Ectodermal cell (in vitro differentiated cells): ENCODE data around the gene HSF4.

Experiments
- H3K27ac ChIP-seq: 2 replicates; pipeline ENCODE4 v1.7.0; 2013; ENCODE audit warnings: mild to moderate bottlenecking, low read depth, low read length; ENCODE audit not compliant: insufficient read depth, poor library complexity, severe bottlenecking
- H3K27me3 ChIP-seq: 2 replicates; pipeline ENCODE4 v1.7.0; 2013; ENCODE audit warnings: mild to moderate bottlenecking, low read length; ENCODE audit not compliant: insufficient read depth, control insufficient read depth, poor library complexity, severe bottlenecking
- H3K36me3 ChIP-seq: one replicate; pipeline ENCODE4 v1.7.0; 2013; ENCODE audit warnings: low read length; ENCODE audit not compliant: control insufficient read depth, insufficient read depth
- H3K4me1 ChIP-seq: one replicate; pipeline ENCODE4 v1.7.0; 2013; ENCODE audit warnings: low read length; ENCODE audit not compliant: control insufficient read depth, insufficient read depth
- H3K4me3 ChIP-seq: 2 replicates; pipeline ENCODE4 v1.7.0; 2013; ENCODE audit warnings: low read depth, low read length, control low read depth; ENCODE audit not compliant: insufficient read depth
- H3K9me3 ChIP-seq: 2 replicates; pipeline ENCODE4 v1.7.0; 2013; ENCODE audit warnings: mild to moderate bottlenecking, low read length, moderate library complexity; ENCODE audit not compliant: control insufficient read depth
- WGBS, 2 experiments: methylation state at CpG; one replicate each; pipeline ENCODE4 v1.1.7; 2013; ENCODE audit warnings: missing lambda C conversion rate in 2 of 2; 5-methylcytosine and 5-hydroxymethylcytosine counted together

Gene HSF4

GRCh38 chr16:67191995-67192681, 27.6 kb downstream of the HSF4 start, which contains the start of gene E2F4:
Gene E2F4, plus strand, starts transcription at chr16:67192155. Its CDS starts 73 bp downstream, at chr16:67192228.
- H3K36me3 ChIP-seq, result peaks cover 32% of the 10 kb centered on the region
- no peaks in the 10 kb centered on the region for H3K9me3 ChIP-seq
- no peak within 1 kb of the TSS for H3K27ac ChIP-seq
- peaks cover 9% of the 10 kb centered on the region for H3K4me1 ChIP-seq
- H3K27me3 ChIP-seq, result no peaks in the 10 kb centered on the region
- WGBS, 2 experiments, result 1% methylated on average over 54 of the region's 54 CpGs
- peak within 1 kb of the TSS; percentile 100 for H3K4me3 ChIP-seq

DNA sequence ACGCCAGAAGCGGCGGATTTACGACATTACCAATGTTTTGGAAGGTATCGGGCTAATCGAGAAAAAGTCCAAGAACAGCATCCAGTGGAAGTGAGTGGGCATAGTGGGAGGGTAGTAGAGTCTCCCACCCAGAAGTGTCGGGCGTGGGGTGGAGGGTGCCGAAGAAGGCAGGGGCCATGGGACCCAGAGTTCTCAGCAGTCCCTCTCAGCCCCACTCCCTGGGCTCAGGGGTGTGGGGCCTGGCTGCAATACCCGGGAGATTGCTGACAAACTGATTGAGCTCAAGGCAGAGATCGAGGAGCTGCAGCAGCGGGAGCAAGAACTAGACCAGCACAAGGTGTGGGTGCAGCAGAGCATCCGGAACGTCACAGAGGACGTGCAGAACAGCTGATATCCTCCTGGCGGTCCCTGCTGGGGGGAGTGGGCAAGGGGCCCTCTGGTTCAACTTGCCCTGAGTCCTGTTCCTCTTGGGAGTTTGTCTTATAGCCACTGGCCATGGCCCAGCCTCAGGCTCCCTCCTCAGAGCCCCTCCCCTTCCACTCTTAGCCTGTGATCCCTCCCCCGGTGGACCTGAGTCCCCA, 28.3 kb downstream of the HSF4 start:
- H3K9me3 ChIP-seq, result no peaks in the 10 kb centered on the region
- H3K27ac ChIP-seq, result no peak overlapping the region
- peaks cover 8% of the 10 kb centered on the region for H3K4me1 ChIP-seq
- H3K4me3 ChIP-seq, result peak overlapping the region; percentile 100
- H3K36me3 ChIP-seq, result peaks cover 36% of the 10 kb centered on the region
- 44 to 54% methylated on average over 17 of the region's 17 CpGs for WGBS, 2 experiments
- H3K27me3 ChIP-seq, result no peaks in the 10 kb centered on the region

- peaks cover 8% of the 10 kb centered on the region for H3K4me1 ChIP-seq
- H3K36me3 ChIP-seq, result peaks cover 36% of the 10 kb centered on the region
- H3K9me3 ChIP-seq, result no peaks in the 10 kb centered on the region
- H3K4me3 ChIP-seq, result no peak overlapping the region
- H3K27ac ChIP-seq, result no peak overlapping the region
- no peaks in the 10 kb centered on the region for H3K27me3 ChIP-seq
Observed at GRCh38 chr16:67193536-67193935, 29.0 kb downstream of the HSF4 start.

DNA sequence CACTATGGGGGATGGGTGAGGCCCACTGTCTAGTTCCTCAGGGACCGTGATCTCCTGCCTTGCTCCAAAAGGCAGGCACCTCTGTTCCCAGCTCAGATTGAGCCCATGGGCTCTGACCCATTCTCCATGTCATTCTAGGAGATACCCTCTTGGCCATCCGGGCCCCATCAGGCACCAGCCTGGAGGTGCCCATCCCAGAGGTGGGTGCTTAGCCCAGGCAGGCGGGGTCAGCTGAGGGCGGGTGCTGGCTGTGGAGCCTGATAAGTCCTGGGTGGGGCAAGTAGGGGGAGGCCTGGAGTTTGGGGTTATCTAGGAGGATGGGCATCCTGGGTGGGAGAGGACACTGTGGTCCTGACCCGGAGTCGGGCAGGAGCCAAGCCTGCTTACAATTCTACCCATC, 29.7 kb downstream of the HSF4 start:
- no peaks in the 10 kb centered on the region for H3K27me3 ChIP-seq
- no peak overlapping the region for H3K27ac ChIP-seq
- H3K4me1 ChIP-seq, result peaks cover 8% of the 10 kb centered on the region
- WGBS, 2 experiments, result 93 to 95% methylated on average over 4 to 6 of the region's 6 CpGs
- H3K36me3 ChIP-seq, result peaks cover 36% of the 10 kb centered on the region
- H3K9me3 ChIP-seq, result no peaks in the 10 kb centered on the region
- no peak overlapping the region for H3K4me3 ChIP-seq

DNA sequence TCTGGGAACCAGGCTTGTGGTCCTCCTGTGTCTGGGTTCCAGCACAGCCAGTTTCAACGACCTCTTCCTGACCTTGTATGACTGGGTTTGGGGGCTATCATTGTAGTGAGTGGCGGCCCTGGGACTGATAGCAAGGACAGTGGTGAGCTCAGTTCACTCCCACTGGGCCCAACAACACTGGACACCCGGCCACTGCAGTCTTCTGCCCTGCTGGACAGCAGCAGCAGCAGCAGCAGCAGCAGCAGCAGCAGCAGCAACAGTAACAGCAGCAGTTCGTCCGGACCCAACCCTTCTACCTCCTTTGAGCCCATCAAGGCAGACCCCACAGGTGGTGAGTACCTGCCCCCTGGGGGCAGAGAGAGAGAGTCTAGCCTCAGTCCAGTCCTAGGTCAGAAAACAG, 31.1 kb downstream of the HSF4 start:
- 94 to 95% methylated on average over 5 of the region's 5 CpGs for WGBS, 2 experiments

GRCh38 chr16:67196881-67197280, 32.3 kb downstream of the HSF4 start:
- WGBS, 2 experiments, result 96 to 97% methylated on average over 1 of the region's 1 CpG
- peaks cover 8% of the 10 kb centered on the region for H3K4me1 ChIP-seq
- no peak overlapping the region for H3K27ac ChIP-seq
- H3K27me3 ChIP-seq, result no peaks in the 10 kb centered on the region
- H3K4me3 ChIP-seq, result no peak overlapping the region
- H3K36me3 ChIP-seq, result peaks cover 36% of the 10 kb centered on the region
- H3K9me3 ChIP-seq, result no peaks in the 10 kb centered on the region

More for the DNA sequence above, 31.1 kb downstream of the HSF4 start:
- no peaks in the 10 kb centered on the region for H3K9me3 ChIP-seq
- H3K27me3 ChIP-seq, result no peaks in the 10 kb centered on the region
- no peak overlapping the region for H3K4me3 ChIP-seq
- peaks cover 8% of the 10 kb centered on the region for H3K4me1 ChIP-seq
- H3K27ac ChIP-seq, result no peak overlapping the region
- peaks cover 36% of the 10 kb centered on the region for H3K36me3 ChIP-seq

- Histone ChIP-seq H3K27ac (no peak overlapping the region), H3K9me3 (no peaks in the 10 kb centered on the region), H3K27me3 (no peaks in the 10 kb centered on the region), H3K4me1 (peaks cover 8% of the 10 kb centered on the region), H3K36me3 (peaks cover 36% of the 10 kb centered on the region), H3K4me3 (no peak overlapping the region)
- WGBS, 2 experiments, result 93 to 97% methylated on average over 6 of the region's 6 CpGs
Observed at GRCh38 chr16:67197704-67198103, 33.2 kb downstream of the HSF4 start.

- H3K4me1 ChIP-seq, result peaks cover 3% of the 10 kb centered on the region
- 88 to 89% methylated on average over 12 of the region's 12 CpGs for WGBS, 2 experiments
- H3K27ac ChIP-seq, result no peak overlapping the region
- no peaks in the 10 kb centered on the region for H3K9me3 ChIP-seq
- H3K36me3 ChIP-seq, result peaks cover 36% of the 10 kb centered on the region
- no peaks in the 10 kb centered on the region for H3K27me3 ChIP-seq
- H3K4me3 ChIP-seq, result no peak overlapping the region
Observed at GRCh38 chr16:67198238-67198734, 33.7 kb downstream of the HSF4 start.

- H3K27me3 ChIP-seq, result no peaks in the 10 kb centered on the region
- H3K4me1 ChIP-seq, result no peaks in the 10 kb centered on the region
- no peak within 1 kb of the TSS for H3K4me3 ChIP-seq
- WGBS, 2 experiments, result 77% methylated on average over 60 of the region's 61 CpGs
- H3K36me3 ChIP-seq, result peaks cover 34% of the 10 kb centered on the region
- no peaks in the 10 kb centered on the region for H3K9me3 ChIP-seq
- no peak within 1 kb of the TSS for H3K27ac ChIP-seq
Observed at GRCh38 chr16:67199011-67199807, 34.7 kb downstream of the HSF4 start, which contains the start of gene ELMO3. Gene ELMO3, plus strand, starts transcription at chr16:67199131. Its CDS starts 196 bp downstream, at chr16:67199327.

DNA sequence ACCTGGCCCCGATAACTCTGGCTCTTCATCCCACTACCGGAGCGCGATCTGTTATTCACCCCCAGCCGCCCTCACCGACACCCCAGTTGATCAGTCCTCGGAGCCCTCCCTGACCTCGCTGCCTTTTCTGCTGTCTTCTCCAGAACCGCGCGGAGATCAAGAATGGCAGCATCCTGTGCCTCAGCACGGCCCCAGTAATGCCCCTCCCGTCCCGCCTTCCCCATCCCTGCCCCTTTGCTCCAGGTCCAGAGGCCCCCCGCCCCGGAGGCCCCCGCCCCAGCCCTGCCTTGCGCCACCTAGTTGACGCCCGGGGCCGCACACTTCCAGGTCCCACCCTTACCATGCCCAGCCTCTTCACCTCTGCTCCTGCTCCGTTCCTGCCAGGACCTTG, 35.3 kb downstream of the HSF4 start:
- H3K9me3 ChIP-seq, result no peaks in the 10 kb centered on the region
- no peak overlapping the region for H3K4me3 ChIP-seq
- 79 to 83% methylated on average over 21 to 22 of the region's 22 CpGs for WGBS, 2 experiments
- H3K36me3 ChIP-seq, result peaks cover 28% of the 10 kb centered on the region
- no peaks in the 10 kb centered on the region for H3K27me3 ChIP-seq
- H3K4me1 ChIP-seq, result no peaks in the 10 kb centered on the region
- no peak overlapping the region for H3K27ac ChIP-seq
